LNCAP (cell line): ENCODE results near the gene CD3E.

ENCODE experiments used
- TF ChIP-seq, protein P1 (sequence below): fragments of 450-650 bp; IDR thresholded peaks from 2 replicates; pipeline ENCODE4 v1.5.1; 2017; ENCODE audit warnings: mild to moderate bottlenecking

CD3E gene

DNA sequence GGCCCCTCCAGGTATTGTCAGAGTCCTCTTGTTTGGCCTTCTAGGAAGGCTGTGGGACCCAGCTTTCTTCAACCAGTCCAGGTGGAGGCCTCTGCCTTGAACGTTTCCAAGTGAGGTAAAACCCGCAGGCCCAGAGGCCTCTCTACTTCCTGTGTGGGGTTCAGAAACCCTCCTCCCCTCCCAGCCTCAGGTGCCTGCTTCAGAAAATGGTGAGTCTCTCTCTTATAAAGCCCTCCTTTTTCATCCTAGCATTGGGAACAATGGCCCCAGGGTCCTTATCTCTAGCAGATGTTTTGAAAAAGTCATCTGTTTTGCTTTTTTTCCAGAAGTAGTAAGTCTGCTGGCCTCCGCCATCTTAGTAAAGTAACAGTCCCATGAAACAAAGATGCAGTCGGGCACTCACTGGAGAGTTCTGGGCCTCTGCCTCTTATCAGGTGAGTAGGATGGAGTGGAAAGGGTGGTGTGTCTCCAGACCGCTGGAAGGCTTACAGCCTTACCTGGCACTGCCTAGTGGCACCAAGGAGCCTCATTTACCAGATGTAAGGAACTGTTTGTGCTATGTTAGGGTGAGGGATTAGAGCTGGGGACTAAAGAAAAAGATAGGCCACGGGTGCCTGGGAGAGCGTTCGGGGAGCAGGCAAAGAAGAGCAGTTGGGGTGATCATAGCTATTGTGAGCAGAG, at the start of gene CD3E:
TSS of gene CD3E (plus strand) at position 163 of the 681 bp plus-strand sequence. CDS start at position 386, 223 bp downstream.
- TF ChIP-seq, protein P1, sequence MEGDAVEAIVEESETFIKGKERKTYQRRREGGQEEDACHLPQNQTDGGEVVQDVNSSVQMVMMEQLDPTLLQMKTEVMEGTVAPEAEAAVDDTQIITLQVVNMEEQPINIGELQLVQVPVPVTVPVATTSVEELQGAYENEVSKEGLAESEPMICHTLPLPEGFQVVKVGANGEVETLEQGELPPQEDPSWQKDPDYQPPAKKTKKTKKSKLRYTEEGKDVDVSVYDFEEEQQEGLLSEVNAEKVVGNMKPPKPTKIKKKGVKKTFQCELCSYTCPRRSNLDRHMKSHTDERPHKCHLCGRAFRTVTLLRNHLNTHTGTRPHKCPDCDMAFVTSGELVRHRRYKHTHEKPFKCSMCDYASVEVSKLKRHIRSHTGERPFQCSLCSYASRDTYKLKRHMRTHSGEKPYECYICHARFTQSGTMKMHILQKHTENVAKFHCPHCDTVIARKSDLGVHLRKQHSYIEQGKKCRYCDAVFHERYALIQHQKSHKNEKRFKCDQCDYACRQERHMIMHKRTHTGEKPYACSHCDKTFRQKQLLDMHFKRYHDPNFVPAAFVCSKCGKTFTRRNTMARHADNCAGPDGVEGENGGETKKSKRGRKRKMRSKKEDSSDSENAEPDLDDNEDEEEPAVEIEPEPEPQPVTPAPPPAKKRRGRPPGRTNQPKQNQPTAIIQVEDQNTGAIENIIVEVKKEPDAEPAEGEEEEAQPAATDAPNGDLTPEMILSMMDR, result no peak

DNA sequence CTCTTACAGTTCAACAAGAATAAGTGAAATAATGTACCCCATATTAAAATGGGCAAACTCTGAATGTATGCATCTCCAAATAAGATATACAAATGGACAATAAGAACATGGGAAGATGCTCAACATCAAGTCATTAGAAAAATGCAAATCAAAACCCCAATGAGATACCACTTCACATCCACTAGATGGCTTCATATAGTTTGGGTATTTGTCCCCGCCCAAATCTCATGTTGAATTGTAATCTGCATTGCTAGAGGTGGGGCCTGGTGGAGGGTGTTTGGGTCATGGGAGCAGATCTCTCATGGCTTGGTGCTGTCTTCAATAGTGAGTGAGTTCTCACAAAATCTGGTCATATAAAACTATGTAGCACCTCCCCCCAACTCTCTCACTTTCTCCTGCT, 46.1 kb upstream of the CD3E start:
- TF ChIP-seq, protein P1, result peak; percentile 16; the same call in 1 of the 2 replicates

DNA sequence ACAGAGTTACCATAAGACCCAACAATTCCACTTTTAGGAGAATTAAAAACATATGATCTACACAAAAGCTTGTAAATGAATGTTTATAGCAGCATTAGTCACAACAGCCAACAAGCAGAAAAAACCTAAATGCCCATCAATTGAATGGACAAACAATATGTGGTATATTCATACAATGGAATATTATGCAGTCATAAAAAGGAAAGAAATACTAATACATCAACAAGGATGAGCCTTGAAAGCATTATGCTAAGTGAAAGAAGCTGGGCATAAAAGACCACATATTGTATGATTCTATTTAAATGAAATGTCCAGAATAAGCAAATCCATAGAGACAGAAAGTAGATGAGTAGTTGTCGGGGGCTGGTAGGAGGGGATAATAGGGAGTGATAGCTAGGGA, 45.4 kb upstream of the CD3E start:
- TF ChIP-seq, protein P1, result no peak

DNA sequence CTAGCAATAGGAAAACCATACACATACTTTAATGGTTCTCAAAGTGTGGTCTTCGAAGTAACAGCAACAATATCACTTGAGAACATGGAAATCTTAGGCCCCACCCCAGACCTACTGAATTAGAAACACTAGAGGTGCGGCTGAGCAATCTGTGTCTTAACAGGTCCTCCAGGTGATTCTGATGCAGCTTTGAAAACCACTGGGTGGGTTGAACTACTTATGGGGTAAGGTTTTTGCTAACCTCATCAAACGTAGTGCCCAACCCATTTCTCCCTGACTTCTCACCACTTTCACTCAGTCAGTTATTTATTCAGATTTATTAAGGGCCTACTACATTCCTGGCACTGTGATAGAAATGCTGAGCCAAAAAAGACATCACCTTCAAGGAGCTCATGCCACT, 44.2 kb upstream of the CD3E start:
- TF ChIP-seq, protein P1, result no peak

DNA sequence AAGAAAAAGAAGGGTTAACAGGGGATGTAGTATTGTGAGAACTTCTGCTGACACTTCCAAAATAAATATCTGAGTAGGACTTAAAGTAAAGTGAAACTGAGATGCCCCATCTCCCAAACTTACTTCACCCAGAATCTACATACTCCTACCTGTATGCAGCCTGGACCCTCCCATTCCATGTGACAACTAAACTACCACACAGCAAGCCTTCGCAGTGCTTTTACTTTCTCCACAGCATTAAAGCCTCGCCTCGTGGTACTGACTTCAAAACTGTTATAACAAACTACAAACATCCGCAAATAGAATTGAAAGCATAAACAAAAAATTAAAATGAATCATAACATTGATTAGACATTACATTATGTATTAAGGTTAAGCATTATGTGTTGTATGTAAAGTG, 41.4 kb upstream of the CD3E start:
- TF ChIP-seq, protein P1, result no peak

DNA sequence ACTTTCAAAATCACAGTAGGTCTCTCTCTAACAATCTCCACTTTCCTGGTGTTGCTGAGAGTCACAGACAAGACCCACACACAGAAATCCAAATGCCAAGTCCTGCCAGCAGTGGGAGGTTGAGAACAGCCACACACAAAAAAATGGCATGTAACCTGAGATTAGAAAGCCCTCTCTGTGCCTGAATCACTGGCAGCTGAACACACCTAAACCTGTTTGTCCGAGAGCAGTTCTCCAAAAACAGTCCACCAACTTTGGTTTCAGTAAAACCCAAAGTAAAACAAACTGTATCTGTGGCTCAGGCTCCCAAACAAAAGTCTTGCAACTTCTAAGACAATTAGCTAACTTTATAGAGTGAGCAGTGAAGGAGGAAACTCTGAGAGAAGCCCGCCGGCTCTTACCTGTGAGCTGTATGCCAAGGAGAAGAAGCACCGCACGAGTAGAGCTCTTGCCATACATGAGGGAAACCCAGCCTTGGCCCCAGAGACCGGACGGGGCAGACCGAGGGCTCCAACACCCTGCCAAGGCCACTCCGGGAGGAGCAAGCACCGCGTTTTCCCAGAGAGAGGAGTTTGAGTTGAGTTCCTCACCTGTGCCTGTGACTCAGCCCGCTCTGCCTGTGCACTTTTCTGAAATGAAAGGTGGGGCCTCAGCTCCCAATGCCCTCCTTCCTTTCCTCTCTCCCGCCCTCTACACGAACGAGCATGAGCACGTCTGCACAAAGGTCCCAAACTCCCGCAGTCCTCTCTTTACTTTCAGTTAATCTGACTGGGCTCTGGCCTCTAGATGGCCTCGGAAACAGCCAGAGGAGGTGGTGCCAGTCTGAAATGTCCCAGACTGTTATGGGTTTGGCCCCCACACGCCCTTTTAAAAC, 40.6 kb upstream of the CD3E start, which contains the start of gene MPZL2:
TSS of gene MPZL2 (minus strand) at position 603 of the 874 bp plus-strand sequence. CDS start at position 459, 144 bp downstream.
- TF ChIP-seq, protein P1, result peak; percentile 18; the same call in 1 of the 2 replicates

DNA sequence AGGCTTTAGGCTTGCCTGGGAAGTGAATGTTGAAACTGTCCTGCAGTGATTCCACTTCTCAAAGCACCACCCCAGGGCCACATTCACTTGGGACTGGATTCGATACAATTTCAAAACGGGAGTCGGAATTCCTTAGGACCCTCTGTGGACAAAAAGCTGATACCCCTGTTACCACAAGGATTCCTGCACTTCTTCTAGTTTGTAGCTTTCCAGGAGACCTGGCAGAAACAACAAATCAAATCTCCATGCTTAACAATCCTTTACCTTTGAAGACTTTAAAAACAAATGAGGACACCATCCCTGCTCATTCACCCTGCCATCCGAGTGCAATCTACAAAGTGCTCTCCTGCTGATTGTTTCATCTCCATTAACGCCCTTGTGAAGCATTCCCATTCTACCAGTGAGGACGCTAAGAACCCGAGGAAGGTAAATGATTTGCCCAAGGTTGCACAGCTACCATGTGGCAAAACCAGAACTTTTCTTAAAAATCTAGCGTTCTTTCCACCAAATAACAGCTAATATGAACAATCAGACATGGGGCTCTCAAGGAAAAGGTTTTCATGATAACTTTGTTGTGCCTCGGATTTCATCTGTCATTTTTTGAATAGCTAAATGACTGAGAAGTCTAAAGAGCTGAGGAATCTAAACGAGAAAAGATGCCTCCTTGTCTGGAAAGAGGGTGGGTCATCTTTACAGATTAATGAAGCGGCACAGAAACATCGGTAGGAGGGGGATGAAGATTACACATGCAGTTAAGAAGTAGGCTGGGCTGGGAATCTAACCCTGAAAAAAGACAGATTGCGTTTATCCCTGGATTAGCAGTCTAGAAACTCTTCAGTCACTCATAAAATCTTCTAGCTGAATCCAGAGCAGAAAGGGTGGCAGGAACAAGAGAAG, 39.7 kb upstream of the CD3E start:
- TF ChIP-seq, protein P1, result no peak
